ENCODE measurements around the gene METAP1D. TPM values are rescaled to one million over a fixed set of nuclear protein-coding genes. Genes with fewer than 3 reads are reported as not detected.
"Not testable (repeated sequence)": the region's sequence is repeated elsewhere in the genome, so short reads cannot be mapped to it uniquely, and the experiment has no call there.

METAP1D gene
- total RNA-seq, 1 donor from 2014 or later: 4.0 TPM

- intact Hi-C loops (cut with DNase I): no loop called here
- DNase-seq (ENCODE audit: low spot score): no peak
Observed at GRCh38 chr2:171991027-171991426, 8.7 kb upstream of the METAP1D start.

GRCh38 chr2:171995586-171995985, 4.2 kb upstream of the METAP1D start:
- intact Hi-C loops (cut with DNase I): no loop called here
- DNase-seq (ENCODE audit: low spot score): no peak

GRCh38 chr2:171996021-171996420, 3.7 kb upstream of the METAP1D start:
- intact Hi-C loops (cut with DNase I): no loop called here
- DNase-seq (ENCODE audit: low spot score): no peak

DNA sequence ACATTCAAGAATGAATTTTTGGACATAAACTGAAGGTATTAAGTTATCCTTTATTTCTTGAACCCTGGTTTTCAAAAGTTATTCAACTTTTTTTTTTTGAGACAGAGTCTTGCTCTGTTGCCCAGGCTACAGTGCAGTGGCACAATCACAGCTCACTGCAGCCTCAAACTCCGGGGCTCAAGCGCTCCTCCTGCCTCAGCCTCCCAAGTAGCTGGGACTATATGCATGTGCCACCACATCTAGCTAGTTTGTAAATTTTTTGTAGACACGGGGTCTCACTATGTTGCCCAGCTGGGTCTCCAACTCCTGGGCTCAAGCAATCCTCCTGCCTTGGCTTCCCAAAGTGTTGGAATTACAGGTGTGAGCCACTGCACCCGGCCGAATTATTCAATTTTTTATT, 2.7 kb upstream of the METAP1D start:
- intact Hi-C loops (cut with DNase I); DNase-seq (ENCODE audit: low spot score): not testable (repeated sequence)

- intact Hi-C loops (cut with DNase I): no loop called here
- no peak for DNase-seq (ENCODE audit: low spot score)
Observed at GRCh38 chr2:171999161-171999560, 592 bp upstream of the METAP1D start.

- no peak for DNase-seq (ENCODE audit: low spot score)
- intact Hi-C loops (cut with DNase I): loop anchor here (5.0 kb wide), 1 partner anchor 81 kb away; no protein-coding TSS in a partner anchor
Observed at GRCh38 chr2:172000696-172001361, 1.1 kb downstream of the METAP1D start.

GRCh38 chr2:172007372-172007771, 7.6 kb downstream of the METAP1D start:
- intact Hi-C loops (cut with DNase I): no loop called here
- DNase-seq (ENCODE audit: low spot score): no peak

DNA sequence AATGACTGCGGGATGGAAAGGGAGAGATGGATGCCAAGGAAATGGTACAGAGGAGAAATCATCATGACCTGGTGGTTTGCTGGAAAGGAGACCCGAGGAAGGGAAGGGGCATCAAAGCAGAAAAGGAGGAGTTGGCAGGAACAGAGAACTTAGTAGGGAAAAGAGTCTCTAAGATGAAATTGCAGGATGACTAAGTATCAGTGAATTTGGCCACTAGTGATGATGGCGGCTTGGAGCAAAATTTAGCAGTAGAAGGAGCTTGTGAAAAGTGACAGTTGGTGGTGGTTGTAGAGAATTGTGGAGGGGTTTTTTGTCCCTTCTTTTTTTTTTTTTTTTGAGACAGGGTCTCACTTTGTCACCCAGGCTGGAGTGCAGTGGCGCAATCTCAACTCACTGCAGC, 10.1 kb downstream of the METAP1D start:
- no peak for DNase-seq (ENCODE audit: low spot score)
- intact Hi-C loops (cut with DNase I): no loop called here

DNA sequence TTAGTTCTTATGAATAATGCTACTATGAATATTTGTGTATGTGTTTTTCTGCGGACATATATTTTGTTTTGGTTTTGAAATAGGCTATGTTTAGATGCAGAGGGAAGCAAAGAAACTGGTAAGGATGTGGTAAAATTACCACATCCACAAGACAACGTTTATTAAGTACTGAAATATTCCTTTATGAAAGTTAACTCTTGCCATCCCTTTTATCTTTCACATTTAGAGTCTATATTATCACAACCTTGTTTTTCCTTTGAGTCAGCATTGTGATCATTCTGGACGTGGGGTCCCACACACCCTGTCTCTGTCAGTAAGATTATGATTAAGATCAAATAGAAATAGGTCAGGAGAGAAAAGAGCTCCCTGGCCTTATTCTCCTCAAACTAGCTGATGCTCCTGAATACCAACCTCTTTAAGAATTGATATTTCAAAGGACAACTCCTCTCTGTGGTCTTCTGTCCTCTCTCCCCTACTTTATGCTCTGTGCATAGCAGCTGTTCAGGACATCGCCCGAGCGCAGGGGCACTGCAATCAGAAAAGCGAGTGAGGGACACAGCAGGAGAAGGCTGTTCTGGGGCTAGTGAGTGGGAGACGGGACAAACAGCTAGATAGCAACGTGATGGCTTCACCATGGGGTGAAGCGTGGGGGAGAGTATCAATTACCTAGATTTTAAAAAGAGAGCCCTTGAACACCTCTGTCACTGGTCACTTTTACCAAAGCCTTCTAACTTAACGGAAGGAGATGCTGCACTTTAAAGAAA, 12.2 kb downstream of the METAP1D start:
- intact Hi-C loops (cut with DNase I): no loop called here
- no peak for DNase-seq (ENCODE audit: low spot score)

GRCh38 chr2:172012677-172013391, 13.1 kb downstream of the METAP1D start:
- intact Hi-C loops (cut with DNase I): no loop called here
- DNase-seq (ENCODE audit: low spot score): no peak

GRCh38 chr2:172013396-172013795, 13.6 kb downstream of the METAP1D start:
- DNase-seq (ENCODE audit: low spot score): no peak
- intact Hi-C loops (cut with DNase I): no loop called here

GRCh38 chr2:172021074-172021931, 21.6 kb downstream of the METAP1D start:
- intact Hi-C loops (cut with DNase I): no loop called here
- DNase-seq (ENCODE audit: low spot score): no peak

DNA sequence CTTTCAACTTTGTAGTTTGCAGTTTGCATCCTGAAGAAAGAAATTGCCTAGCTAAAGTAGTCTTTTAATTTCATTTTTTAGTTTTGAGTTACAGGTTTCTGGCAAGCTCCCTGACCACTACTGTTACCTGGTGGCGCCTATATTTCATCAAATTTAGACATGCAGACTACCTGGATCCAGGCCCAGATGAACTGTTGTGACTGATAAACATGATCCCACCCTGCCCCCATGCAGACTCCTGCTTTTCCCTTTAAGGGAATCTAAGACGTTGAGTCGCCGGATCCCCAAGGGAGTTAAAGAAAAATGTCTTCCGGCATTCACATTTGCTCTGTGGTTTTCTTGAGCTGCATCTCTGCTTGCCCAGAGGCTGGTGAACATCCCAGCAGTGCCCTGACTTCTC, 22.2 kb downstream of the METAP1D start:
- DNase-seq (ENCODE audit: low spot score): no peak
- intact Hi-C loops (cut with DNase I): no loop called here

DNA sequence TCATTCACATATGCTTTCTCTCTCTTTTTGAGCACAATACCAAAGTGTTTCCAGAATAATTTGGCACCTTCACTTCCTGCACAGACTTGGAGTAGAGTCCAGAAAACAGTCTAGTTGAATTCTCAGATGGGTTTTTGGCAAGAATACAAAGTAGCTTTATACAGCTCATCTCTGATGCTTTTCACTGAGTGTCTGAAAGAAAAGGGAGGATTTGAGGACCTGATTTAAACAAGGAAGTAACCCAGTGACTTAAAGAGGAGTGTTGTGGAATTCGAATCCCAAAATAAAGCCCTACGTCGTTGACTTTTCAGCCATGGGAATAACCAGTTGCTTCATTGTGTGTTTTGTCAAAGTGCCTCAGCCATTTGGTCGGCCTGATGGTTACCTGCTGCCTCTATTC, 31.8 kb downstream of the METAP1D start:
- intact Hi-C loops (cut with DNase I): no loop called here
- no peak for DNase-seq (ENCODE audit: low spot score)

DNA sequence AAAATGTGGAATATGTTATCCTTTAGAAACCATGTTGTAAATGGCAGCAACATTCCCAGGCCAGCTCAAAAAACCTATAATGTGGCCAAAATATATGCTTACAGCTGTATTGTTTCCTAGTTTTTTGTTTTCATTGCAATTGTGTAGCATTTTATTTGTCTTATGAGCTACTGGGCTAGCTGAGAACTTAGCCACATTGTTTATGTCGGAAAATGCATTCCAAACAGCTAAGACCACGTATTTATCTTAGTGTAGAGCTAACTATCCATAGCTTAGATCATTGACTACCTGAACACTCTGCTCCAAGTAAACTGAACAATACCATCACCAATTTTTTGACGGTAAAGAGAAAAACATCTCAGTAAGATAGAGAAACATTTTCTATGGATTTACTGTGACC, 38.4 kb downstream of the METAP1D start:
- DNase-seq (ENCODE audit: low spot score): no peak
- intact Hi-C loops (cut with DNase I): no loop called here

GRCh38 chr2:172038604-172039003, 38.9 kb downstream of the METAP1D start:
- intact Hi-C loops (cut with DNase I): no loop called here
- DNase-seq (ENCODE audit: low spot score): no peak

DNA sequence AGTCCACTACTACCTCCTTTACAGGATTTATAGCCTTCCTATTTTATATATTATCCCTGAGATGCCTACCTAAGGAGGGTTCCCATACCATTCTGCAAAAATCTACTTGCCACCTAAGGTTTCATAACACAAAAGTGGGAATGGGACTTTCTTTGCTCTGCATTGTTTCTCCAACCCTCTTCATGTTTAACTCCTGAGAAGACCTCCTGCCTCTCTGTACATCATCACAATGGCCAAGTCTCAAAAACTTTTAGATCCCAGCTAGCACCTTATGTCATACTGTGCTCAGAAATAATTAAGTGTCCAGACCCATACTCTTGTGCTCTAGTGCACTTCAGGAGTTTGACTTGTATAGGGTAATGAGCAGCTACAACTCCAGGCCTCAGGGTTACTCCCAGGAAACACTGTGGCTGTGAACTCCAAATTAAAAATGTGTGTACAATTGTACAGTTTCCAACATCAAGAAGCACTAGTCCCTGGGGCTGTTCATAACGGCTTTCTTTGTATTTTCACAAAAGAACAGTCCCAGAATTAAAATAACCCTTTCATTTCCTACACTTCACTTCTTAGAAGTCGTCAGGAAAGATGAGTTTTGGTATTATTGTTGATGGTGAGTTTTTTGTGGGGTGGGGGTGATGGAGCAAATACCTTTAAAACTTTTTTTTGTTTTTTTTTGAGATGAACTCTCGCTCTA, 39.4 kb downstream of the METAP1D start:
- no peak for DNase-seq (ENCODE audit: low spot score)
- intact Hi-C loops (cut with DNase I): no loop called here

- no peak for DNase-seq (ENCODE audit: low spot score)
Observed at GRCh38 chr2:172040311-172040710, 40.6 kb downstream of the METAP1D start.

DNA sequence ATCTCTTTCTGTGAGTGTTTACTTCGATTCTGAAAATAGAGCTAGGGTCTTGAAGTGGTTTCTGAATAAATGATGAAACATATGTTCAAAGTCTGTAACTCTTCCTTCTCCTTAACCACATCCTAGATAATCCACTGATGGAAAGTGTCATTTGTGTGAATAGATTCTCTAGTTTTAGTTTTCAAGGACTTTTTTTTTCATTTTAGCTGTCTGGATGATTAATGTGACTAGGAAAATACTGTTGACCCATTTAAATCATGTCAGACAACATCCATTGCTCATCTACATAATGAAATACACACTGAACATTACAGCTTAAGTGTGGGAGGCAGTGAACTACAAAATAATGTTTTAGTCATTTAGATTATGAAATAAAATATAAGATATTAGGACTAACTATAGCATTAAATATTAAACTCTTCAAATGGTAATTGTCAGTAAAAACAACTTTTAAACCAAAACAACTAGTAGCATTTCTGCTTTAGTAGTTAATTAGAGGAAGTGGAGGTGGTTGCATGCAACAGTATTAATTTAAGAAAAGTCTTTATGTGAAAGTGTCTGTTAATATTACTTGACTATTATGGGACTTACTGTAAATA, 46.4 kb downstream of the METAP1D start:
- DNase-seq (ENCODE audit: low spot score): no peak
- intact Hi-C loops (cut with DNase I): no loop called here

More at GRCh38 chr2:172040311-172040710, 40.6 kb downstream of the METAP1D start:
- intact Hi-C loops (cut with DNase I): no loop called here

All from cardiac septum (tissue), 1 donor.